Caki2 (cell line): ENCODE data around the gene LIFR. TPM values are rescaled to one million over a fixed set of nuclear protein-coding genes. Genes with fewer than 3 reads are reported as not detected.

Source experiments
- DNase-seq: peaks from one replicate; pipeline ENCODE4 v3.0.0-alpha.2; 2015; ENCODE audit warnings: low read depth
- in situ Hi-C: cut with HindIII; loops from 2 replicates; pipeline ENCODE4 v1.10.0; 2016; ENCODE audit warnings: low sequenced_read_pairs, low pct_unique_long_range_greater_than_20kb, mixed read lengths
- total RNA-seq: library from RNA; depleted of rRNA; stranded (reverse); fragments of >200 nt; shearing (Covaris generic); gene quantifications from 2 replicates; pipeline ENCODE4 v1.2.3, GENCODE V29; 2014; ENCODE audit warnings: low replicate concordance

Gene LIFR
- total RNA-seq, 1 experiment from 2014 or later = 13.7 TPM

DNA sequence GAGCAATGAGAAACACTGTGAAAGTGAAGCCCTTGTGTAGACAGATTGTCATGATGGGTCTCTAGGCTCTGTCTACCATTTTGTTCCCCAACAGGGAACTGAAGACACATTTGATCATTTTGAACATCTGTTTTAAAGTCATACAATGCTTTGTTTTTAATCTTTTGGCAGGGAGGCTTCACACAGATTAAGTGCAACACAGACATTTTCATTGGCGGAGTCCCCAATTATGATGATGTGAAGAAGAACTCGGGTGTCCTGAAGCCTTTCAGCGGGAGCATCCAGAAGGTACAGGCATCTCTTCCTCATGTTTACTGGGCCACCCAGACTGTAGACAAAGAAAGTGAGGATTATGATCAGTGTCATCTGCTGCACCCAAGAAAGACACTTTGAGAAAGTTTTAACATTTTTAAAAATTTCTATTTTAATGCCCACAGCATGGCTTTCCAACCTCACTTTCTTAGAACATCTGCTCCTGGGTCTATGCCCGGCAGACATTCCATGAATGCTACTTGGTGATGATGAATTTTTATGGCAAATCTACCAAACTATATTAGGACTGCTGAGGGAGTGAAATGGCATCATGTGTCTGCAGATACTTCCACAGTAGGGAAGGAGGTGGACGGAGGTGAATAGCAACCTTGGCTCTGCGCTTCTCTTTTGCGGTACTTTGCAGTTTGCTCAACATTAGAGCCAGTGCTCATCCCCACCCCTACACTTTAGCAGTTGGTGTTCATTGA is 121.3 kb downstream of the LIFR start:
- in situ Hi-C loops = no loop called here
- DNase-seq = no peak

GRCh38 chr5:38433160-38433861 is 123.1 kb downstream of the LIFR start:
- DNase-seq = no peak
- in situ Hi-C loops = no loop called here

DNA sequence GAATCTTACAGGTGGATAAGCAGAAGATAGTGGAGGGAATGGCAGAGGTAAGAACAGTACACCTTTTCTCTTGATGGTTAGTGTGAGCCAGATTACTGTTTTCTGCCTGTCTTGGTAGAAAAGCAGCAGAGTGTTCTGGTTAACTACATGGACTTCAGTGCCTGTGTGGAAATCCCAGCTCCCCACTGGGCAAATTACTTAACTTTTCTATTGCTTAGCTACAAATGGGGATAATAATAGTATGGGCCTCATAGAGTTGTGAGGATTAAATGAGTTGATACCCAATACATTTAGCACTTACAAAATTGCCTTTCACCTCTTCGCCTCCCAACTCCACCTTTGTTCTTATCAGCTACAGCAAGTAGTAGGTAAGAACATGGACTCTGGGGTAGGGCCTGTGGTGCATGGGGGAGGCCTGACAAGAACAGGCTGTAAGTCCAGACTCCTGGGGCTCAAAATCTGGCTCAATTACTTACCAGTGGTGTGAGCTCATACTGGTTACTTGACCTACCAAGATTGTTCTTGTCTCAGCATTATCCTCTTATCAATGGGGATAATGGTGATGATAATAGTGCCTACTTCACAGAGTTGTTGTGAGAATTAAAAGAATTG is 125.1 kb downstream of the LIFR start:
- no peak for DNase-seq
- in situ Hi-C loops = no loop called here

DNA sequence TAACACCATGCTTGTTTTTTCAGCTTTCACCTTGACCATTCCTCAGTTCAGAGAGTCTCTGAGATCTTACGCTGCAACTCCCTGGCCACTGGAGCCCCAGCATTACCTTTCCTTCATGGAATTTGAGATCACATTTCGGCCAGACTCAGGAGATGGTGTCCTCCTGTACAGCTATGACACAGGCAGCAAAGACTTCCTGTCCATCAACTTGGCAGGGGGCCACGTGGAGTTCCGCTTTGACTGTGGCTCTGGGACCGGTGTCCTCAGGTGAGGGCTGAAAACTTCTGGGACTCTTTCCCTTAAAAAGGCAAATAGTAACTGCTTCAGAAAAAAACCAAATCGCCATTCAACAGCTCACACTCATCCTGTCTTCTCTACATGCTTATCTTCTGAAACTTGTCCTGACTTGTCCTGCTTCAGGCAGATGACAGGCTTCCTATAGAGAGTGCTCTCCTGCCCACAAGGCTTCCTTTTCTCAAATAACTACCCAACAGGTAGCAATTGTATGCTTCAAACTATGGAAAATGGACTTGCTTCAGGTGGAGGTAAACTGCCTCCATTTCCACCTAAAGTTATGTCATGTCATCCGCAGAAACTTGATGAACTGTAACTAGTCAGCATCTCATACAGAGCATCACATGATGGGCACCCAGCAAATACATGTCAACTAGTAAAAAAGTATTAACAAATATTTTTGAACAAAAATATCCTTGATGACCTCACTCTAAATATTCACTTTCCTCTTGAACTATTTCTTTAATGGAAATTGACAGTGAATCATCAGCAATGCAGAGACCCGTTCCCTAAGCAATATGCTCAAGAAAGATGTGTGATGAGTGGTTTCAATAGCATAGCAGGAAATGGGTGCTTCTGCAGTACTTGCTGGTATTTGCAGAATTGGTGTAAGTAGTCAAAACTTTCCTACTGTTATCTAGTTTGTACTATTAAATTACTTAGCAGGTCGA is 129.2 kb downstream of the LIFR start:
- DNase-seq = no peak
- in situ Hi-C loops = no loop called here

DNA sequence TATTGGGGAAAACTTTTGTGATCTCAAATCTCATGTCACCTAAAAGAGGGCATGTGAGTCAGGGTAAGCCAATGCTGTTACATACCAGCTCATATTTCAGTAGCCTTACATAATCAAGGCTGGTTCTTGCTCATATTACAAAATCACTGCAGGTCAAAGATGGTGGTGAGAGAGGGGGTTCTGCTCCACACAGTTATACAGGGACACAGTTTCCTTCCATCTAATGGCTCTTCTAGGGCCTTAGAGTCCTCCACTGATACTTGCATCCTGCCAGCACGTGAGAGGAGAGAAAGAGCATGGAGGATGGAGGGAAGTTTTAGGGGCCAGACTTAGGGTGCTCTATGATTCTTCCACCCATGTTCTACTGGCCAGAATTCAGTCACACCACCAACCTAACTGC is 130.0 kb downstream of the LIFR start:
- in situ Hi-C loops = no loop called here
- DNase-seq = no peak
